Dedifferentiated amniotic fluid mesenchymal stem cell (primary cell): ENCODE measurements around the gene PKD2.

Experiments
- DNase-seq: peaks from one replicate; pipeline ENCODE4 v3.0.0-alpha.2; 2016; ENCODE audit errors: extremely low spot score

Gene PKD2

GRCh38 chr4:88007304-88008121 lies at the start of gene PKD2:
Gene PKD2, plus strand, starts transcription at chr4:88007635. Its CDS starts 99 bp downstream, at chr4:88007734.
- DNase-seq = peak; percentile 62

GRCh38 chr4:87961993-87962392 lies 45.4 kb upstream of the PKD2 start:
- no peak for DNase-seq

GRCh38 chr4:87962398-87963146 lies 44.9 kb upstream of the PKD2 start:
- no peak for DNase-seq

GRCh38 chr4:87965501-87965975 lies 41.9 kb upstream of the PKD2 start:
- DNase-seq = no peak

- DNase-seq = no peak
These were observed 41.3 kb upstream of the PKD2 start for GRCh38 chr4:87966095-87966496.

- no peak for DNase-seq
These were observed 40.2 kb upstream of the PKD2 start for GRCh38 chr4:87967193-87967592.

- DNase-seq = no peak
These were observed 37.3 kb upstream of the PKD2 start for GRCh38 chr4:87970121-87970520.

GRCh38 chr4:87971866-87972265 lies 35.6 kb upstream of the PKD2 start:
- no peak for DNase-seq

GRCh38 chr4:87973283-87974169 lies 33.9 kb upstream of the PKD2 start:
- DNase-seq = peak; percentile 54

GRCh38 chr4:87974856-87975462 lies 32.5 kb upstream of the PKD2 start:
- no peak for DNase-seq

- DNase-seq = no peak
These were observed 32.0 kb upstream of the PKD2 start, which contains the start of gene SPP1 for GRCh38 chr4:87975466-87975865. Gene SPP1, plus strand, starts transcription at chr4:87975714. Its CDS starts 1,182 bp downstream, at chr4:87976896.

- DNase-seq = no peak
These were observed 29.7 kb upstream of the PKD2 start for GRCh38 chr4:87977521-87978278.

GRCh38 chr4:87978681-87979080 lies 28.8 kb upstream of the PKD2 start:
- no peak for DNase-seq

- no peak for DNase-seq
These were observed 27.6 kb upstream of the PKD2 start for GRCh38 chr4:87979810-87980209.

- no peak for DNase-seq
These were observed 25.9 kb upstream of the PKD2 start for GRCh38 chr4:87981486-87981885.

- DNase-seq = no peak
These were observed 25.4 kb upstream of the PKD2 start for GRCh38 chr4:87982036-87982435.

GRCh38 chr4:87982446-87983010 lies 24.9 kb upstream of the PKD2 start:
- DNase-seq = no peak

- DNase-seq = no peak
These were observed 23.4 kb upstream of the PKD2 start for GRCh38 chr4:87983996-87984395.

GRCh38 chr4:87985097-87985886 lies 22.1 kb upstream of the PKD2 start:
- no peak for DNase-seq

GRCh38 chr4:87985887-87986200 lies 21.6 kb upstream of the PKD2 start:
- DNase-seq = no peak
